Activated T-cell treated with anti-CD3 and anti-CD28 coated beads for 24 hours (primary cell): ENCODE results near the gene MTM1.

Source experiments
- DNase-seq: peaks from one replicate; pipeline ENCODE4 v3.0.0-alpha.2; 2020; ENCODE audit warnings: low read depth

MTM1 gene

GRCh38 chrX:150548684-150549083, 19.7 kb upstream of the MTM1 start:
- no peak for DNase-seq

DNA sequence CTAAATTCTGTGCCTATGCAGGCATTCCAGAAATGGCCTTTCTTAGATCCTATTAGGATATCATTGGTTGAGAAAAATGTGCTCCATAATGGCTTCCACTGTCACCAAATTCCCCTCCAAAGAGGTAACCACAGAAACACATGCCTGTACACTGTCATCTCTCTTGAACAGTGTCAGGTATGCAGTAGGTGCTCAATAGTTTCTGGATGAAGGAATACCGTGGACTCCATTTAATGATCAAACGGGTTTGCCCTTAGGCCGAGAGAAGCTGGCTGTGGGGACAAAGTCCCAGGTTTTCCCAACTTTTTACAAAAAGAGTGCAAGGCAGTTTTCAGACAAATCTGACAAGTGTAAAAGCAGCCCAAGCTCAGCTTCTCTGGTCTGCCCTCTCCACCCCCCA, 16.5 kb upstream of the MTM1 start:
- DNase-seq = no peak

GRCh38 chrX:150558424-150558823, 10.0 kb upstream of the MTM1 start:
- DNase-seq = no peak

- DNase-seq = no peak
Observed at GRCh38 chrX:150564838-150565237, 3.6 kb upstream of the MTM1 start.

DNA sequence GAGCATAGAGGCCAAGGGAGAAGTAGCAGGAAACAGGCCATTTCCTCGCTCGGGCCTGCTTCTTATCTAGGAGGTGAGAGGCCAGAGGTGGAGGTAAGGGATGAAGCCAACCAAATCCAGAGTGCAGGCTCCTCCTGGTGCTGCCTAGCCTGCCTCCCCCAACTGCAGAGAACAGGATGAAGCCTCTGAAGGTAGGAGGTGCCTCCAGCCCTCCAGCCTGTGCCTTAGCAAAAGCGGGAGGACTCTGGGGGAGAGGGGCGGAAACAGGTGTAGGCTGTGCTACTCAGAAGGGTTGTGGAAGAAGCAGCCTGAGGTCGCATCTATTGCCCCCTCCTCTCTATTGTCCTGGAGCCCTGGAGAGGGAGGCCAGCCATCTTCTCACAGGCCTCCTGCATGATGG, 2.9 kb upstream of the MTM1 start:
- no peak for DNase-seq

GRCh38 chrX:150566734-150567182, 1.7 kb upstream of the MTM1 start:
- DNase-seq = no peak

DNA sequence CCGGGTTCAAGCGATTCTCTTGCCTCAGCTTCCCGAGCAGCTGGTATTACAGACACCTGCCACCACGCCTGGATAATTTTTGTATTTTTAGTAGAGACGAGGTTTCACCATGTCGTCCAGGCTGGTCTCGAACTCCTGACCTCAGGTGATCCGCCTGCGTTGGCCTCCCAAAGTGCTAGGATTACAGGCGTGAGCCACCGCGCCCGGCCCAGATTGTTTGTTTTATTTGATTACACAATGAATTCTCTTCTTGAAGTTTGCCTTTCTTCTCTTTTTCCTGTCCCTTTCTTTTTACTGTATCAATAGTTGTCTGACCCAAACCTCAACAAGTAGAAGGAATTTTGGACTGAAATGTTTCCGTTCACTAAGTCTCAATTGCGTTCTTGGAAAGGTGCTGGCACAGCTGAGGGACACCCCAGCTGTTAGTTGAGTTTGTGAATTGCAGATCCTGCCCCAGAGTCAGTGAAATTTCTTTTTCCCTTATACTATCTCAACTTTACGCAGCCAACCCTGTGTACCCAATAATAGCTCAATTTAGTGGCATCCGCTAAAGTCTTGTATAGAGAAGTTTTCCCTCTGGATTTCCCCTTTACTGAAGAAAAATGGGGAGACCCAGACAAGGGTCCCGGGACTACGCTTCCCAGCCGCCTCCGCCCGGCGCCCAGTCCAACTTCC, 639 bp upstream of the MTM1 start:
- no peak for DNase-seq

DNA sequence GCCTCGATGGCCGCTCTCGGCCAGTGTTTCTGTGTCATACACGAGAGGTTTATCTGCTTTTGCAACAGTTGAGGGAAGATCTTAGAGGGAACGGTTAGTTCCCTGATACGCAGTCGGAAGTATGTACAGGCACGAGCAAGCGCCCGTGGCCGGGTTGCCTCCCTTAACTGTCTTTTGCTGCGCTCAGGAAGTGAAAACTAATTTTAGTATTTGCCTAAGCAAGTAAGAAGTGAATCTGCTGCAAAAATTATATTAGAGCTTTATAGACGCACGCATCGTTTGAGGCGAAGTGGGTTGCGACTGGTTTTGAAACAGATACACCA, 695 bp downstream of the MTM1 start:
- no peak for DNase-seq

GRCh38 chrX:150570512-150570911, 2.1 kb downstream of the MTM1 start:
- DNase-seq = no peak

DNA sequence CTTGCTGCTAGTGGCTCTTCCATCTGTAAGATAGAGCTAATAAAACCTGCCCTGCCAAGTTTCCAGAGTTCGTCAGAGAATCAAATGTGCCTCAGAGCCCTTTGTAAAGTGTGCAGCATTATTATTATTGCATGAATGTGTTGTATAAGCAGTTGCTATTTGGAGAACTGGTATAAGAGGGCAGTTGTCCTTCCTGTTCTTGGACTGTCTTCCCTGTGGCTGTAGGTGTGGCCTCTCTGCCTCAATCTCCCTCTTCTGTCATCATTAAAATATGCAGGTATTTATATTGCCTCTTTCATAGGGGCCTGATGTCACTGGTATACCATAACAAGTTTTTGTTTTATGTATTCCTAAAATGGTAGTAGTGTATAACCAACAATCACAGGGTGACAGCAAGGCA, 3.8 kb downstream of the MTM1 start:
- DNase-seq = no peak

DNA sequence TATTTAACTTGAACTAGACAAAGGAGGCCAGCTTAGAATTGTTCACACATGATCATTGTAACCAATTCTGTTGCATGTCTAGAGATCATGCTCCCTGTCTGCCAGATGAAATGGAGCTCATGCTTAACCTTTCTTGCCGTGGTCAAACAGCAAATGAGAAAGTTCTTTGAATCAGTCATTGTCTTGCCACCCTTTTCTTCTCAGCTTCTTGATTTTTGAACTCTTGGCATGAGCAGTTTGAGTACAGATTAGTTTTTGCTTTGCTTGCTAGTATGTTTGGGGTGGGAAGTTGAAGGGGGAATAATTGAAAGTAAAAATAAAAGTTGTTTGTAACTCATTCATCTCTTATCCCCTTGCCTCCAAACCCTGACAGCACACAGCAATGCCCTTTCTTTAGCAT, 4.7 kb downstream of the MTM1 start:
- no peak for DNase-seq

DNA sequence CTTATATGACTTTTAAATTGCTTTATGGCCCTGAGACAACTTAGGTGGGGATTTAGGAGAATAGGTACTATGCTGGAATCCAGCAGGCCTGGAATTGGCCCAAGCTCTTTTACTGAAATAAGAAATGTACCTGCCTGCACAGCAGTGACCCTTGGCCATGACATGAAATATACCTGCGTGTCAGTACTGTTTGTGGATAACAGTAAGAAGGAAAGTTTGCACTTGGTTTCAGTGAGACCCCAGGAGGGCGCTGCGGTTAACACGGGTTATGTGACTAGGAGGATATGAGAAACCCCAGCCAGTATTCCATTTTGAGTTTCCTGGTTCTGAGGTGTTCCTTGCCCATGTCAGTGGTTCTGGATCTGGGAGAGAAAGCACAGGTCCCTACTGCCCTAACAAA, 5.3 kb downstream of the MTM1 start:
- DNase-seq = no peak

- no peak for DNase-seq
Observed at GRCh38 chrX:150574559-150575418, 6.4 kb downstream of the MTM1 start.

DNA sequence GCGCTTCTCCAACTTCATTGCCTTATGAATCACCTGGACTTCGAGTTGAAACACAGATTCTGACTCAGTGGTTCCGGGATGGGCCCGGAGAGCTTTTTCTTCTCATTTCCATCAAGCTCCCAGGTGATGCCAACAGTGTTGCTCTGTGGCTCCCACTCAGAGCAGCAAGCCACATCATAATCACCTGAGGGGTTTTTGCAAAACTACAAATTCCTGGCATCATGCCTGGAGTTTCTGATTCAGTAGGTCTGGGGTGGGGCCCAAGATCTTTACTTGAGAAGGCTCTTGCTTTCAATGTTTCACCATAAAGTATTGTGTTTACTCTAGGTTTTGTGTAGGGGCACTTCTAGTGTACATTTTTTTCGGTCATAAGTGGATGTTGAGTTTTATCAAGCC, 7.0 kb downstream of the MTM1 start:
- DNase-seq = peak; percentile 65

- no peak for DNase-seq
Observed at GRCh38 chrX:150577174-150577573, 8.8 kb downstream of the MTM1 start.

DNA sequence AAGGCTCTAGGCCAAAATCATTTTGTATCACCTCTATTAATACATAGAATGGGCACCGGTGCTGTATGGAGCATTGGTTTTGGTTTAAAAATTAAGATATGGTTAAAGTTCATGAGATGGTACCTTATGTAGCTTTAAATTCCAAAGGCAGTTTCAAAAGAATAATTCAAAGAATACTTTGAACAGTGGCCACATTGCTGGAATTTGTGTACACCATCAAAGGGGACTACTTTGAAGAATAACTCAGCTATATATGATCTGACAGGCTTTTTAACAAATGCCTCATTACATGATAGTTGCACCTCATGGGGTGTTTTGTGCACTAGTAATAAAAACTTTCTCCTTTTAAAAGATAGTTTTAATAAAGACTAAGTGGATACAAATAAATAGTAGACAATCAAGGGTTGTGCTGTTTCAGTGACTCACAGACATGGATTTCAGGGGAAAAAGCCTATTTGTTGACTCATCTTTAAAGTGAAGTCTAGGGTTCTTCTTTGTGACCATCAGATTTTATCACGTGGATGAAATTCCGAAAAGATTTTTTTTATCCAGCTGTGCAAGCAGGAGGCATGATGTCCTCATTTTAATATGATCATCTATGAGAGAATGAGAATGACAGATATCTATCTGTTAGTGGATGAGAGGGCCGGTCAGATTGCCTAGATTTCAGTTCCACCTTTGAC, 12.8 kb downstream of the MTM1 start:
- no peak for DNase-seq

GRCh38 chrX:150582338-150582948, 14.0 kb downstream of the MTM1 start:
- no peak for DNase-seq

- peak; percentile 30 for DNase-seq
Observed at GRCh38 chrX:150587585-150588503, 19.4 kb downstream of the MTM1 start.

DNA sequence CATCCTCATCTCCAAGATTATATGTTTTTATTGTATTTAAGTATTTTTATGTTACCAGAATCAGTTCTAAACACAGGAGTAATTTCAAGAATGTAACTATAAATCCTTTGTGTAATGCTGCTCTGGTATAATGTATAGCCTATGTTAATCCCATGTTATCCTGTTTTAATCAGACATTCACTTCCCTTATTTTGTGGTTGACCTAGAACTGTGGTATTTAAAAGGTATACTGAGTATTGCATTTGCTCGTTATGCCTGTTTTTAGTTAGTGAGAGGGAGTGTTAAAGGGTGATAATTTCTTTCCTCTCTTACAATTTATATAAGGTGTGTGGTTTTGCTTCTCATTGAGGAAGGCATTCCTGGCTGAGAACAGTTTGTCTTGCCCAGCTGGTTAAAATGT, 26.2 kb downstream of the MTM1 start:
- DNase-seq = no peak

DNA sequence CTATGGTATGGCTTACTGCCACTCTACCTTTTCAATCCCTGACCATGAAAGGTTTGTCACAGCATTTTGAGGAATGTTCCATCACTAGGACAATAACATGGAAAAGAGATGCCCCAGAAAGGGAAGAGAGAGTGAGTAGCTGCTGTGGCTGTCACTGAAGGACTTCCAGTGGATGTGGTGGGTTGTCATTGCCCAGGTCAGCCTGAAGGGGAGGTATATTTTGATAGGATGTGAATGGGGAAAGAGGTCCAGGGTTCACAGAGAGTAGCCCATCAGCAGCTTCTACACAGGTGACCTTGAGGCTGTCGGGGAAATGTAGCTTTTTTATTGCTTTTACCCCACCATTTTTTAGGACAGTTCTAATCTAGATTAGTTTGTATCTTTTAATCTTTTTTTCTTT, 30.8 kb downstream of the MTM1 start:
- DNase-seq = no peak

- no peak for DNase-seq
Observed at GRCh38 chrX:150602296-150602695, 33.9 kb downstream of the MTM1 start.

- DNase-seq = no peak
Observed at GRCh38 chrX:150602743-150603142, 34.3 kb downstream of the MTM1 start.
